H1 (cell line): ENCODE results near the gene RREB1. TPM values are rescaled to one million over a fixed set of nuclear protein-coding genes. Genes with fewer than 3 reads are reported as not detected.

Experiments used
- CBX8 ChIP-seq: fragments of 300-800, 300-1000 bp; sonication (generic); IDR thresholded peaks from 2 replicates; pipeline ENCODE4 v1.7.1; 2016; ENCODE audit warnings: low read depth, low read length, borderline replicate concordance
- CHD7 ChIP-seq: fragments of 300-600 bp; sonication (generic); IDR thresholded peaks from 2 replicates; pipeline ENCODE4 v1.7.1; 2012; ENCODE audit warnings: low read length, moderate library complexity, mild to moderate bottlenecking, inconsistent platforms; ENCODE audit not compliant: insufficient replicate concordance
- CREB1 ChIP-seq: IDR thresholded peaks from 2 replicates; pipeline ENCODE4 v1.6.1; 2012; ENCODE audit warnings: inconsistent platforms
- CTCF ChIP-seq, 3 experiments: IDR thresholded peaks; 1 replicate in 2 of 3; 2 replicates in 1 of 3; pipeline versions ENCODE4 v1.5.1 to v1.6.1; 2011; ENCODE audit warnings: low read length in 3 of 3, mild to moderate bottlenecking in 3 of 3, inconsistent platforms in 2 of 3, low read depth in 1 of 3, moderate library complexity in 1 of 3; ENCODE audit not compliant: insufficient read depth in 1 of 3; ENCODE audit errors: control extremely low read depth in 1 of 3
- EGR1 ChIP-seq: IDR thresholded peaks from 2 replicates; pipeline ENCODE4 v1.6.1; 2011; ENCODE audit warnings: low read depth, low read length, borderline replicate concordance
- SP1 ChIP-seq: IDR thresholded peaks from 2 replicates; pipeline ENCODE4 v1.6.1; 2011; ENCODE audit warnings: low read depth, low read length
- SP2 ChIP-seq: IDR thresholded peaks from 2 replicates; pipeline ENCODE4 v1.6.1; 2012; ENCODE audit warnings: mild to moderate bottlenecking, low read length, inconsistent platforms
- TCF12 ChIP-seq: IDR thresholded peaks from 2 replicates; pipeline ENCODE4 v1.6.1; 2011; ENCODE audit warnings: low read depth, mild to moderate bottlenecking, low read length
- polyA plus RNA-seq, 7 experiments: library from polyadenylated mRNA; depleted of rRNA in 3 of 7; stranded (reverse) in 5 of 7; unstranded in 2 of 7; fragments of >200 nt in 5 of 7; fragments of 200-250 nt in 2 of 7; gene quantifications; 1 replicate in 5 of 7; 2 replicates in 1 of 7; 4 replicates in 1 of 7; pipeline versions ENCODE4 v1.2.1 to v1.2.3, GENCODE V29; 2011 to 2013; ENCODE audit warnings: missing spikeins in 2 of 7, mixed read lengths in 2 of 7
- total RNA-seq: library from RNA; stranded (reverse); fragmentation: NEBNext Ultra II Directional; extraction: Animal tissue kit (Norgen Biotek cat#: 25700); gene quantifications from 2 replicates; pipeline ENCODE4 v1.2.1, GENCODE V29; 2021

The RREB1 gene
- total and polyA plus RNA-seq, 2 of the 8 experiments (the other 6 are each of a cell fraction or from before 2014, with no cell fraction given): 3.9 to 34.7 TPM

GRCh38 chr6:7106752-7107577, 796 bp upstream of the RREB1 start (continued):
- TF ChIP-seq CTCF (IDR thresholded peaks at IDR 0.05; ENCODE audit: control extremely low read depth in 1 of 3, insufficient read depth in 1 of 3, low read depth in 1 of 3, low read length in 3 of 3) (peak in 1 of 3 experiments; percentile 18; a peak in 1 of 4 replicates), TCF12 (no peak), CHD7 (no peak), CREB1 (no peak), CBX8 (no peak), EGR1 (no peak), SP1 (no peak), SP2 (no peak)
